HCT116 (cell line): ENCODE measurements around the gene EPB41L4A. TPM values are rescaled to one million over a fixed set of nuclear protein-coding genes. Genes with fewer than 3 reads are reported as not detected.

Source experiments
- ATAC-seq: fragments of 200-7000 bp; cut with Tn5 transposase; 2 replicates; pipeline ENCODE4 v1.9.1; 2020; ENCODE audit warnings: mild to moderate bottlenecking, moderate library complexity
- BruUV-seq: library from RNA; stranded (reverse); fragments of 400-500 nt; replicated peaks from 2 replicates; lab custom pipeline; 2021; lab: Mats Ljungman, UMichigan
- CTCF ChIA-PET: fragments of 300-600 bp; sonication (Branson Sonifier 250); formaldehyde crosslinking; loops from one replicate; lab custom pipeline; 2021; ENCODE audit warnings: antibody characterized with exemption; lab: Charles Lee
- POLR2A ChIA-PET: fragments of 300-600, 350-600 bp; sonication (Branson Sonifier 250); formaldehyde crosslinking; loops from one replicate; lab custom pipeline; 2021; ENCODE audit warnings: antibody characterized with exemption; lab: Charles Lee
- RAD21 ChIA-PET, 2 experiments: fragments of 300-600 bp; sonication (Branson Sonifier 250); formaldehyde crosslinking; loops; one replicate each; lab custom pipeline; 2023; ENCODE audit warnings: low total read pairs in 2 of 2; ENCODE audit not compliant: uncharacterized antibody in 2 of 2, unreplicated experiment in 2 of 2, low non-redundant PET in 1 of 2; lab: Charles Lee
- DNase-seq: peaks from one replicate; pipeline ENCODE4 v3.0.0-alpha.2; 2010; ENCODE audit warnings: low read depth, low spot score
- H2AFZ ChIP-seq: fragments of 200-600 bp; shearing (Covaris generic), sonication (generic); 2 replicates; pipeline ENCODE4 v1.6.1; 2017; ENCODE audit warnings: low read depth, mixed run types, mixed read lengths, antibody characterized with exemption, low read length; ENCODE audit not compliant: poor library complexity, severe bottlenecking
- H3K27ac ChIP-seq: 2 replicates; pipeline ENCODE4 v1.5.1; 2012; ENCODE audit warnings: low read depth, low read length
- H3K27me3 ChIP-seq: fragments of 200-600 bp; sonication (generic); 2 replicates; pipeline ENCODE4 v1.6.1; 2016; ENCODE audit warnings: mixed run types, low read length, mixed read lengths; ENCODE audit not compliant: insufficient read depth
- H3K36me3 ChIP-seq, 2 experiments: fragments of 200-500 bp in 1 of 2; fragments of 200-600 bp in 1 of 2; sonication (Bioruptor generic) in 1 of 2; sonication (generic) in 1 of 2; 2 replicates each; pipeline versions ENCODE4 v1.5.1 to v1.6.1; 2014 to 2016; ENCODE audit warnings: low read length in 2 of 2, inconsistent platforms in 1 of 2, mixed read lengths in 1 of 2, mixed run types in 1 of 2; ENCODE audit not compliant: insufficient read depth in 2 of 2, control insufficient read depth in 1 of 2
- H3K4me1 ChIP-seq, 2 experiments: fragments of 200-600 bp in 1 of 2; sonication (generic) in 1 of 2; 2 replicates each; pipeline versions ENCODE4 v1.5.1 to v1.6.1; 2012 to 2017; ENCODE audit warnings: low read length in 2 of 2, inconsistent platforms in 1 of 2, mild to moderate bottlenecking in 1 of 2, mixed read lengths in 1 of 2, mixed run types in 1 of 2, moderate library complexity in 1 of 2; ENCODE audit not compliant: insufficient read depth in 2 of 2, control insufficient read depth in 1 of 2
- H3K4me2 ChIP-seq: fragments of 200-600 bp; sonication (generic); 2 replicates; pipeline ENCODE4 v1.6.1; 2017; ENCODE audit warnings: mixed run types, low read length, mixed read lengths
- H3K4me3 ChIP-seq, 2 experiments: fragments of 200-600 bp in 1 of 2; sonication (generic) in 1 of 2; replicated peaks in 1 of 2; 2 replicates each; pipeline ENCODE4 v1.5.1; 2011 to 2016; ENCODE audit warnings: low read length in 2 of 2, control low read depth in 1 of 2, low read depth in 1 of 2, mild to moderate bottlenecking in 1 of 2, mixed read lengths in 1 of 2, mixed run types in 1 of 2
- H3K79me2 ChIP-seq: fragments of 200-600 bp; sonication (generic); 2 replicates; pipeline ENCODE4 v1.6.1; 2017; ENCODE audit warnings: mild to moderate bottlenecking, mixed run types, low read length, moderate library complexity, mixed read lengths; ENCODE audit not compliant: insufficient read depth
- H3K9ac ChIP-seq: fragments of 200-600 bp; sonication (generic); 2 replicates; pipeline ENCODE4 v1.6.1; 2016; ENCODE audit warnings: low read length, mixed read lengths
- H3K9me2 ChIP-seq: fragments of 200-600 bp; sonication (generic), shearing (Covaris generic); 2 replicates; pipeline ENCODE4 v1.6.1; 2017; ENCODE audit warnings: mixed run types, mild to moderate bottlenecking, moderate library complexity; ENCODE audit not compliant: insufficient read depth
- H3K9me3 ChIP-seq, 2 experiments: fragments of 200-500 bp in 1 of 2; fragments of 200-600 bp in 1 of 2; sonication (Bioruptor generic) in 1 of 2; sonication (generic) in 1 of 2; 2 replicates each; pipeline ENCODE4 v1.6.1; 2014 to 2017; ENCODE audit warnings: low read length in 2 of 2, mixed read lengths in 2 of 2, inconsistent platforms in 1 of 2, low read depth in 1 of 2, mild to moderate bottlenecking in 1 of 2, mixed run types in 1 of 2, moderate library complexity in 1 of 2; ENCODE audit not compliant: control insufficient read depth in 1 of 2, insufficient read depth in 1 of 2
- H4K20me1 ChIP-seq: fragments of 200-600 bp; sonication (generic), shearing (Covaris generic); 2 replicates; pipeline ENCODE4 v1.6.1; 2017; ENCODE audit warnings: mixed run types, mild to moderate bottlenecking, moderate library complexity; ENCODE audit not compliant: insufficient read depth
- CEBPB ChIP-seq: IDR thresholded peaks from 2 replicates; pipeline ENCODE4 v1.6.1; 2012; ENCODE audit warnings: low read depth
- EGR1 ChIP-seq: IDR thresholded peaks from 2 replicates; pipeline ENCODE4 v1.6.1; 2012; ENCODE audit warnings: low read depth
- ELF1 ChIP-seq: IDR thresholded peaks from 2 replicates; pipeline ENCODE4 v1.6.1; 2012; ENCODE audit warnings: low read depth, borderline replicate concordance
- EZH2 ChIP-seq: fragments of 200-600 bp; sonication (generic); IDR thresholded peaks from 2 replicates; pipeline ENCODE4 v1.6.1; 2017; ENCODE audit warnings: antibody characterized with exemption, mixed run types
- EZH2phosphoT487 ChIP-seq: fragments of 200-600 bp; IDR thresholded peaks from 2 replicates; pipeline ENCODE4 v1.6.1; 2018; ENCODE audit warnings: antibody characterized with exemption, borderline replicate concordance
- FOSL1 ChIP-seq: IDR thresholded peaks from 2 replicates; pipeline ENCODE4 v1.6.1; 2012; ENCODE audit warnings: low read depth
- POLR2A ChIP-seq: IDR thresholded peaks from 2 replicates; pipeline ENCODE4 v1.7.0; 2011; ENCODE audit warnings: borderline replicate concordance; ENCODE audit not compliant: insufficient read depth, insufficient read length; ENCODE audit errors: extremely low read depth
- POLR2AphosphoS5 ChIP-seq: IDR thresholded peaks from 2 replicates; pipeline ENCODE4 v1.6.1; 2011; ENCODE audit warnings: mild to moderate bottlenecking, low read depth, low read length, moderate library complexity
- RAD21 ChIP-seq: IDR thresholded peaks from 2 replicates; pipeline ENCODE4 v1.6.1; 2012; ENCODE audit warnings: low read depth, mild to moderate bottlenecking
- SIN3A ChIP-seq: IDR thresholded peaks from 2 replicates; pipeline ENCODE4 v1.6.1; 2012; ENCODE audit warnings: low read depth
- SP1 ChIP-seq: IDR thresholded peaks from 2 replicates; pipeline ENCODE4 v1.6.1; 2012; ENCODE audit warnings: low read depth
- SRF ChIP-seq: IDR thresholded peaks from 2 replicates; pipeline ENCODE4 v1.6.1; 2012; ENCODE audit warnings: low read depth
- TCF7L2 ChIP-seq: IDR thresholded peaks from 2 replicates; pipeline ENCODE4 v1.7.0; 2011; ENCODE audit warnings: borderline replicate concordance, inconsistent platforms; ENCODE audit not compliant: insufficient read depth, insufficient read length; ENCODE audit errors: extremely low read depth
- ZFX ChIP-seq: fragments of 450-650 bp; IDR thresholded peaks from 2 replicates; pipeline ENCODE4 v1.6.1; 2017
- ZNF274 ChIP-seq: fragments of 200-500 bp; sonication (Bioruptor generic); IDR thresholded peaks from 2 replicates; pipeline ENCODE4 v1.6.1; 2014; ENCODE audit warnings: mild to moderate bottlenecking, low read depth, low read length, inconsistent platforms
- intact Hi-C: fragments of 100-400 bp; cut with micrococcal nuclease; formaldehyde crosslinking; loops from 2 replicates; pipeline ENCODE4 v1.10.0; 2022
- total RNA-seq: library from RNA; stranded (reverse); gene quantifications from one replicate; pipeline ENCODE4 v1.2.1, GENCODE V29; 2021; ENCODE audit not compliant: unreplicated experiment
- TF ChIP-seq, protein P1 (sequence below): IDR thresholded peaks from 2 replicates; pipeline ENCODE4 v1.6.1; 2012
- TF ChIP-seq, protein P2 (sequence below): IDR thresholded peaks from 2 replicates; pipeline ENCODE4 v1.6.1; 2011; ENCODE audit warnings: mild to moderate bottlenecking, low read length, moderate library complexity; ENCODE audit not compliant: insufficient replicate concordance; ENCODE audit errors: extremely low read depth
- TF ChIP-seq, protein P3 (sequence below): IDR thresholded peaks from 2 replicates; pipeline ENCODE4 v1.6.1; 2012
- TF ChIP-seq, protein P4 (sequence below): IDR thresholded peaks from 2 replicates; pipeline ENCODE4 v1.6.1; 2012; ENCODE audit warnings: low read depth
- TF ChIP-seq, protein P5 (sequence below), 3 experiments: fragments of 200-600 bp in 1 of 3; sonication (generic) in 1 of 3; IDR thresholded peaks in 2 of 3; conservative IDR thresholded peaks in 1 of 3; 2 replicates each; pipeline ENCODE4 v1.5.1; 2012 to 2017; ENCODE audit warnings: low read depth in 2 of 3, low read length in 2 of 3, antibody characterized with exemption in 1 of 3, borderline replicate concordance in 1 of 3, control low read depth in 1 of 3, mild to moderate bottlenecking in 1 of 3, mixed read lengths in 1 of 3, mixed run types in 1 of 3, moderate library complexity in 1 of 3; ENCODE audit not compliant: insufficient read depth in 1 of 3

The EPB41L4A gene
- total RNA-seq, 1 experiment from 2014 or later, result 2.8 TPM

DNA sequence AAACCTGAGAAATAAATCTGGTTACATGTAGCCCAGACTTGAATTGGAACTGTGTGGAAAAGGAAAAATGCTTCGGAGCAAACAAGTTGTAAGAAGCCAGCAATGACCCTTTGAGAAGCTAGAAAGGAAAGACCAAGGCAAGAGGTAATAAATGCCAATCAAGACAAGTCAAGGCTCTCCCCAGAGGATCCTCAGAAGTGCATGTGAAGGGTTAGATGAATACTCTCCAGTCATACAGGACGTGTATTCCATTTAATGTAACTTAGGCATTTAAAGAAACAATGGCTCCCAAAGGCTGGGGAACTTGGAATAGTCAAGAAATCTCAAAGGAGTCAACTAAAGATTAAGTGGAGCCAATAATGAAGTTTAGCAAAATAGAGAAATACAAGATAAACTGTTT is 36.2 kb downstream of the EPB41L4A start:
- no peaks in the 10 kb centered on the region for H3K79me2 ChIP-seq
- no peaks in the 10 kb centered on the region for H3K9me3 ChIP-seq
- TF ChIP-seq POLR2AphosphoS5 (no peak), SIN3A (no peak), POLR2A (no peak), ZFX (no peak), SRF (no peak), TCF7L2 (no peak), CEBPB (no peak), EZH2phosphoT487 (no peak), EGR1 (no peak), RAD21 (no peak), FOSL1 (no peak), SP1 (no peak), EZH2 (no peak), ZNF274 (no peak), ELF1 (no peak)
- TF ChIP-seq, protein P1, sequence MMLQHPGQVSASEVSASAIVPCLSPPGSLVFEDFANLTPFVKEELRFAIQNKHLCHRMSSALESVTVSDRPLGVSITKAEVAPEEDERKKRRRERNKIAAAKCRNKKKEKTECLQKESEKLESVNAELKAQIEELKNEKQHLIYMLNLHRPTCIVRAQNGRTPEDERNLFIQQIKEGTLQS, result no peak
- TF ChIP-seq, protein P2, sequence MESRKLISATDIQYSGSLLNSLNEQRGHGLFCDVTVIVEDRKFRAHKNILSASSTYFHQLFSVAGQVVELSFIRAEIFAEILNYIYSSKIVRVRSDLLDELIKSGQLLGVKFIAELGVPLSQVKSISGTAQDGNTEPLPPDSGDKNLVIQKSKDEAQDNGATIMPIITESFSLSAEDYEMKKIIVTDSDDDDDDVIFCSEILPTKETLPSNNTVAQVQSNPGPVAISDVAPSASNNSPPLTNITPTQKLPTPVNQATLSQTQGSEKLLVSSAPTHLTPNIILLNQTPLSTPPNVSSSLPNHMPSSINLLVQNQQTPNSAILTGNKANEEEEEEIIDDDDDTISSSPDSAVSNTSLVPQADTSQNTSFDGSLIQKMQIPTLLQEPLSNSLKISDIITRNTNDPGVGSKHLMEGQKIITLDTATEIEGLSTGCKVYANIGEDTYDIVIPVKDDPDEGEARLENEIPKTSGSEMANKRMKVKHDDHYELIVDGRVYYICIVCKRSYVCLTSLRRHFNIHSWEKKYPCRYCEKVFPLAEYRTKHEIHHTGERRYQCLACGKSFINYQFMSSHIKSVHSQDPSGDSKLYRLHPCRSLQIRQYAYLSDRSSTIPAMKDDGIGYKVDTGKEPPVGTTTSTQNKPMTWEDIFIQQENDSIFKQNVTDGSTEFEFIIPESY, result no peak
- TF ChIP-seq, protein P3, sequence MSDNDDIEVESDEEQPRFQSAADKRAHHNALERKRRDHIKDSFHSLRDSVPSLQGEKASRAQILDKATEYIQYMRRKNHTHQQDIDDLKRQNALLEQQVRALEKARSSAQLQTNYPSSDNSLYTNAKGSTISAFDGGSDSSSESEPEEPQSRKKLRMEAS, result no peak
- TF ChIP-seq, protein P4, sequence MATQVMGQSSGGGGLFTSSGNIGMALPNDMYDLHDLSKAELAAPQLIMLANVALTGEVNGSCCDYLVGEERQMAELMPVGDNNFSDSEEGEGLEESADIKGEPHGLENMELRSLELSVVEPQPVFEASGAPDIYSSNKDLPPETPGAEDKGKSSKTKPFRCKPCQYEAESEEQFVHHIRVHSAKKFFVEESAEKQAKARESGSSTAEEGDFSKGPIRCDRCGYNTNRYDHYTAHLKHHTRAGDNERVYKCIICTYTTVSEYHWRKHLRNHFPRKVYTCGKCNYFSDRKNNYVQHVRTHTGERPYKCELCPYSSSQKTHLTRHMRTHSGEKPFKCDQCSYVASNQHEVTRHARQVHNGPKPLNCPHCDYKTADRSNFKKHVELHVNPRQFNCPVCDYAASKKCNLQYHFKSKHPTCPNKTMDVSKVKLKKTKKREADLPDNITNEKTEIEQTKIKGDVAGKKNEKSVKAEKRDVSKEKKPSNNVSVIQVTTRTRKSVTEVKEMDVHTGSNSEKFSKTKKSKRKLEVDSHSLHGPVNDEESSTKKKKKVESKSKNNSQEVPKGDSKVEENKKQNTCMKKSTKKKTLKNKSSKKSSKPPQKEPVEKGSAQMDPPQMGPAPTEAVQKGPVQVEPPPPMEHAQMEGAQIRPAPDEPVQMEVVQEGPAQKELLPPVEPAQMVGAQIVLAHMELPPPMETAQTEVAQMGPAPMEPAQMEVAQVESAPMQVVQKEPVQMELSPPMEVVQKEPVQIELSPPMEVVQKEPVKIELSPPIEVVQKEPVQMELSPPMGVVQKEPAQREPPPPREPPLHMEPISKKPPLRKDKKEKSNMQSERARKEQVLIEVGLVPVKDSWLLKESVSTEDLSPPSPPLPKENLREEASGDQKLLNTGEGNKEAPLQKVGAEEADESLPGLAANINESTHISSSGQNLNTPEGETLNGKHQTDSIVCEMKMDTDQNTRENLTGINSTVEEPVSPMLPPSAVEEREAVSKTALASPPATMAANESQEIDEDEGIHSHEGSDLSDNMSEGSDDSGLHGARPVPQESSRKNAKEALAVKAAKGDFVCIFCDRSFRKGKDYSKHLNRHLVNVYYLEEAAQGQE, result no peak
- TF ChIP-seq, protein P5, sequence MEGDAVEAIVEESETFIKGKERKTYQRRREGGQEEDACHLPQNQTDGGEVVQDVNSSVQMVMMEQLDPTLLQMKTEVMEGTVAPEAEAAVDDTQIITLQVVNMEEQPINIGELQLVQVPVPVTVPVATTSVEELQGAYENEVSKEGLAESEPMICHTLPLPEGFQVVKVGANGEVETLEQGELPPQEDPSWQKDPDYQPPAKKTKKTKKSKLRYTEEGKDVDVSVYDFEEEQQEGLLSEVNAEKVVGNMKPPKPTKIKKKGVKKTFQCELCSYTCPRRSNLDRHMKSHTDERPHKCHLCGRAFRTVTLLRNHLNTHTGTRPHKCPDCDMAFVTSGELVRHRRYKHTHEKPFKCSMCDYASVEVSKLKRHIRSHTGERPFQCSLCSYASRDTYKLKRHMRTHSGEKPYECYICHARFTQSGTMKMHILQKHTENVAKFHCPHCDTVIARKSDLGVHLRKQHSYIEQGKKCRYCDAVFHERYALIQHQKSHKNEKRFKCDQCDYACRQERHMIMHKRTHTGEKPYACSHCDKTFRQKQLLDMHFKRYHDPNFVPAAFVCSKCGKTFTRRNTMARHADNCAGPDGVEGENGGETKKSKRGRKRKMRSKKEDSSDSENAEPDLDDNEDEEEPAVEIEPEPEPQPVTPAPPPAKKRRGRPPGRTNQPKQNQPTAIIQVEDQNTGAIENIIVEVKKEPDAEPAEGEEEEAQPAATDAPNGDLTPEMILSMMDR (IDR thresholded peaks at IDR 0.05 in 2 of 3, conservative IDR thresholded peaks at IDR 0.05 in 1 of 3; ENCODE audit: borderline replicate concordance in 1 of 3, insufficient read depth in 1 of 3, low read depth in 2 of 3, low read length in 2 of 3), result no peak
- ATAC-seq (no peak), DNase-seq (no peak)
- H3K36me3 ChIP-seq, result no peaks in the 10 kb centered on the region
- H3K4me3 ChIP-seq, result no peak overlapping the region
- H4K20me1 ChIP-seq, result no peaks in the 10 kb centered on the region
- H3K4me1 ChIP-seq, result no peaks in the 10 kb centered on the region
- RAD21 ChIA-PET, result no interaction called here
- H3K27me3 ChIP-seq, result 0 out of 2 replicates have a peak, but pooled peaks cover 7% of the 10 kb centered on the region
- no peak overlapping the region for H3K4me2 ChIP-seq
- no peaks in the 10 kb centered on the region for H3K9me2 ChIP-seq
- no peak overlapping the region for H3K9ac ChIP-seq
- intact Hi-C loops, result no loop called here
- no TSS peak for BruUV-seq
- H2AFZ ChIP-seq, result no peak overlapping the region
- CTCF ChIA-PET, result no interaction called here
- POLR2A ChIA-PET, result no interaction called here
- no peak overlapping the region for H3K27ac ChIP-seq
